AG04449 (cell line): ENCODE results near the gene KIF12.

Experiments
- CTCF ChIA-PET: fragments of 350-600 bp; formaldehyde crosslinking; extraction: SDS; loops from one replicate; lab custom pipeline; 2021; ENCODE audit warnings: antibody characterized with exemption; lab: Yijun Ruan, JAX
- POLR2A ChIA-PET: fragments of 400-600, 350-600 bp; formaldehyde crosslinking; extraction: SDS; loops from one replicate; lab custom pipeline; 2020; ENCODE audit warnings: antibody characterized with exemption, inconsistent platforms; lab: Yijun Ruan, JAX
- DNase-seq: peaks from one replicate; pipeline ENCODE4 v3.0.0-alpha.2; 2010; ENCODE audit warnings: low read depth, low spot score
- H3K4me3 ChIP-seq: 2 replicates; pipeline ENCODE4 v1.5.1; 2011; ENCODE audit warnings: low read depth, mild to moderate bottlenecking, control low read depth, low read length
- TF ChIP-seq, protein P1 (sequence below): IDR thresholded peaks from one replicate; pipeline ENCODE4 v1.5.1; 2011; ENCODE audit warnings: mild to moderate bottlenecking, moderate library complexity, low read length, control low read depth, inconsistent platforms; ENCODE audit not compliant: insufficient read depth; ENCODE audit errors: missing control alignments

Gene KIF12

DNA sequence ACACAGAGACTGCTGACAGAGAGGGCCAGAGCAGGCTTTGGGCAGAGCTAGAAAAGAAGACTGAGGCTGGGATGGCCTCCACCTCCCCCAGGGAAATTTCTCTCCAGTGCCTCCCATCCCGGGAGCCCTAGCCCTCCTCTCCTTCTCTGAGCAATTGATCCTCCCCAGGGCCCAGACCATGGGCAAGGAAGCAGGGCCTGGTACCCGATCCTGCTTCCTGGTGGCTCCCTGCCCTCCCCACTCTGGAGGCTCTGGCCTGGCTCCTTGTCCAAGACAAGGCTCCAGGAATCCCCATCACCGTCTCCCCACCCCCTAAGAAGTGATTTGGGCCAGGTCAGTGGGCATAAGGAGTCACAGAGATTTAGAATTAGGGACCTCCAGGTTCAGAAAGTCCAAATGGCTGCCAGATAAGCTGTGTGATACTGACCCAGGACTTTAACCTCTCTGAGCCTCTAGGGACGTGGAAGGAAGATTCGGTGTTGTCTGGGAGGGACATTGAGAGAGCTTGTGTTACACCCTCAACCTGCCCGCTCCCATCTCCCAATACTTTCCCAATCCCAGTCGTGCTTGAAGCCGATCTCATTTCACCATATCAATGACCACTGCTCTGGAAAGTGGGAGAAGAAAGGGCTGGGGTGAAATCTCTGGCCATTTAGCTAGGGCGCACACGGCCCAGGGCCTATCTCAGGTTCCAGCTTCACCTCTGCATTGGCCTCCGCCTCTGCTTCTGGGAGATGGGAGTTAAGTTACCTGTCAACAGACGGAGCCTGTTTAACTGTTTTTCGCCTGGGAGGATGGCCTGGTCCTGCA is 25.8 kb upstream of the KIF12 start:
- ChIA-PET POLR2A (no interaction called here), CTCF (interaction anchor here (1.0 to 2.4 kb wide), 2 partner anchors 18 to 22 kb away, joined by 3 to 8 read pairs; no protein-coding TSS in a partner anchor)
- TF ChIP-seq, protein P1, sequence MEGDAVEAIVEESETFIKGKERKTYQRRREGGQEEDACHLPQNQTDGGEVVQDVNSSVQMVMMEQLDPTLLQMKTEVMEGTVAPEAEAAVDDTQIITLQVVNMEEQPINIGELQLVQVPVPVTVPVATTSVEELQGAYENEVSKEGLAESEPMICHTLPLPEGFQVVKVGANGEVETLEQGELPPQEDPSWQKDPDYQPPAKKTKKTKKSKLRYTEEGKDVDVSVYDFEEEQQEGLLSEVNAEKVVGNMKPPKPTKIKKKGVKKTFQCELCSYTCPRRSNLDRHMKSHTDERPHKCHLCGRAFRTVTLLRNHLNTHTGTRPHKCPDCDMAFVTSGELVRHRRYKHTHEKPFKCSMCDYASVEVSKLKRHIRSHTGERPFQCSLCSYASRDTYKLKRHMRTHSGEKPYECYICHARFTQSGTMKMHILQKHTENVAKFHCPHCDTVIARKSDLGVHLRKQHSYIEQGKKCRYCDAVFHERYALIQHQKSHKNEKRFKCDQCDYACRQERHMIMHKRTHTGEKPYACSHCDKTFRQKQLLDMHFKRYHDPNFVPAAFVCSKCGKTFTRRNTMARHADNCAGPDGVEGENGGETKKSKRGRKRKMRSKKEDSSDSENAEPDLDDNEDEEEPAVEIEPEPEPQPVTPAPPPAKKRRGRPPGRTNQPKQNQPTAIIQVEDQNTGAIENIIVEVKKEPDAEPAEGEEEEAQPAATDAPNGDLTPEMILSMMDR: no peak
- no peak for DNase-seq
- H3K4me3 ChIP-seq: no peak overlapping the region

DNA sequence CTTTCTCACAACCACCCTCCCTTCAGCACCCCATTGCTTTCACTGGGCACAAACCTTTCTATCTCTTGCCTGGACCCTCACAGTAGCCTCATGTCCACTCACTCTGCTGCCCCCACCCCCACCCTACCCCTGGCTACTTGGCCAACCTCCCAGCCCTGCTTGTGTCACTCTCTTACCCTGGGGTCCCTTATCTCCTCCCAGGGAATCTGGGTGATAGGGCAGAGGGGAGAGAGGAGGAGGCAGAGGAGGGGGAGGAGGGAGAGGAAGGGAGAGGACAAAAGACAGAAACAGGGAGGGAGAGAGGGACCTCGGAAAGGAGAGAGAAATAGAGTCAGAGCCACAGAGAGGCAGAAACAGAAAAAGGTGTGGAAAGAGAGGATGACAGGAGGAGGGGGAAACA is 25.0 kb upstream of the KIF12 start:
- ChIA-PET POLR2A (no interaction called here), CTCF (interaction anchor here (1.0 to 2.9 kb wide), 2 partner anchors 23 to 167 kb away, joined by 3 to 11 read pairs; no protein-coding TSS in a partner anchor)
- TF ChIP-seq, protein P1: no peak

DNA sequence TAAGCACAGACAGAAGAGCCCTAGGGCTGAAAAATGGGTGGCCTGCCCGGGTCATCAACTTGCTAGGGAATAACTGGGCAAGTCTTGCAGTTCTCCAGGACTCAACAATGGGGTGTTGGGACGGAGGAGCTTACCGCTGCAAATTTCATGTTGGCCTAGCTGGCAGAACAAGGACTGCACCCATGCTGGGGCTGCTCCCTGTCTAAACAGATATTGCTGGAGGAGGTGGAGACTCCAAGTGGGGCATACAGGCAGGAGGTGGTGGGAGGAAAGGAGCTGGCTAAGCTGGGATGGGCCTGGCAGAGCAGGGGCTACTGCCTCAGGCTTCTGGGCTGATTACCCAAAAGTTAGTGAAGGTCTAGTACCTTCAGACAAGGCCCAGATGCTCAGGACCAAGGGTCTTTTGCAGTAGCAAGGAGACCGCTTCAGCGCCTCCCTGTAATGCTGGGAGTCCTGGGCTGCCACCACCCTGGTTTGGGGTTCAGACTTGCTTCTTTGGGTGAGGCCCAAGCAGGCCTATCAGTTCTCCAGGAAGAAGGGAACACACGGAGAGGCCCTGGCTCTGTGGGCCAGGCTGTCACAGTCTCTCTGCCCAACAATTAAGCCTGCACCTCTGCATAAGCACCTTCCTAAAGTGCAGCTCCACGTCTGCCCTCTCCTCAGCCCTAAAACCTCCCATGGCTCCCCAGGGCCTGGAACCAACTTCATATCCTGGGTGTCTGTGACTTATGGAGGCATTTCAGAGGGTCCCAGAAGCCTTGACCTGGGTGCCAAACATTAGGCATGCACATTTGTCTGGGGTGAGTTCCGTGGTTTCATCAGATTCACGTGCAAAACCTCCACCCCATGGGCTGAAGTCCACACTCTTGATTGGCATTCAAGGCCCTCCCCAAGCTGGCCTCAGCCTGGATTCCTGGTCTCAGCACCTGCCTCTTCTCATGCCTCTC is 24.2 kb upstream of the KIF12 start:
- POLR2A ChIA-PET: no interaction called here
- TF ChIP-seq, protein P1: no peak
- DNase-seq: no peak
- no peak overlapping the region for H3K4me3 ChIP-seq
- CTCF ChIA-PET: interaction anchor here (1.4 to 2.9 kb wide), 3 partner anchors 14 to 181 kb away, joined by 3 to 27 read pairs (median 11); no protein-coding TSS in a partner anchor

More for the DNA sequence above, 25.0 kb upstream of the KIF12 start:
- no peak overlapping the region for H3K4me3 ChIP-seq
- no peak for DNase-seq

DNA sequence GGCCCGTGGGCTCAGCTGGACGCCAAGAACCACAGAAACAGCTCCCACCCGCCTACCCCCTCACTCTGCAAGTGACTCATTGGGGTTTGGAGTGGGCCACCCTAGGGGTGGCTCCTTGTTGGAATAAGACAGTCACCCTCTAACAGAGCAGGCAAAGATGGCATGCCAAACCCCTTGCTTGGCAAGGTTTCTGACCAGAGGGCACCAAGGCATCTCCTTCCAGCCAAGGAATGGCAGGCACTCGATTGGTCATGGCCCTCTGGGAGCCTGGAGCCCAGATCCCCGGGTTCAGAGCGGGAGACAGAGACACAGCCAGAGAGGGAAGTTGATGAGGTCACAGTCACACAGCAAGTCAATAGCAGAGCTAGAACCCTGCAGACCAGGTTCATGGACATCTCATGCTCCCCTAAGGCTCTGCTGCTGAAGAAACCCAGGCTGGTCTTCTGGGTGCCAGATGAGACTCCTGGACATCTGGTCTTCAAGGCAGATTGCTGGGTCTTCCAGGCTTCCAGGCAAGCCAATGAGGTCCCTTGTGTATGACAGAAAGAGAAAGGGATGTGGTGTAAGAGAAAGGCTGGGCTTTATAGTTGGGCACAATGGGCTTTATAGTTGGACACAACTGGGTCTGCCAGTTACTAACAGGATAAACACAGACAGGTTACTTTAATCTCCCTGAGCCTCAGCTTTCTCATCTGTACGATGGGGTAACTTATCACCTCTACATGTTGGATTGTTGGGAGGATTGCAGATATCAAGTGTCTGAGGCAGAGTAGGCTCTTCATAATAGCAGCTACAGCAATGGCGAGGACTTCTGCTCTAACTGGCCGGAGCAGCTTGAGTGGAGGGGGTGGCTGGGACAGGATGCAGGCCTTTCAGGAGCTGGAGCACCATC is 23.3 kb upstream of the KIF12 start:
- CTCF ChIA-PET: interaction anchor here (1.1 to 2.9 kb wide), 5 partner anchors 13 to 182 kb away, joined by 3 to 27 read pairs (median 4); partner anchors contain the start of gene COL27A1
- DNase-seq: no peak
- POLR2A ChIA-PET: interaction anchor here (0.5 to 0.6 kb wide), 2 partner anchors 11 to 233 kb away, joined by 3 to 4 read pairs; no protein-coding TSS in a partner anchor
- no peak overlapping the region for H3K4me3 ChIP-seq
- TF ChIP-seq, protein P1: no peak

DNA sequence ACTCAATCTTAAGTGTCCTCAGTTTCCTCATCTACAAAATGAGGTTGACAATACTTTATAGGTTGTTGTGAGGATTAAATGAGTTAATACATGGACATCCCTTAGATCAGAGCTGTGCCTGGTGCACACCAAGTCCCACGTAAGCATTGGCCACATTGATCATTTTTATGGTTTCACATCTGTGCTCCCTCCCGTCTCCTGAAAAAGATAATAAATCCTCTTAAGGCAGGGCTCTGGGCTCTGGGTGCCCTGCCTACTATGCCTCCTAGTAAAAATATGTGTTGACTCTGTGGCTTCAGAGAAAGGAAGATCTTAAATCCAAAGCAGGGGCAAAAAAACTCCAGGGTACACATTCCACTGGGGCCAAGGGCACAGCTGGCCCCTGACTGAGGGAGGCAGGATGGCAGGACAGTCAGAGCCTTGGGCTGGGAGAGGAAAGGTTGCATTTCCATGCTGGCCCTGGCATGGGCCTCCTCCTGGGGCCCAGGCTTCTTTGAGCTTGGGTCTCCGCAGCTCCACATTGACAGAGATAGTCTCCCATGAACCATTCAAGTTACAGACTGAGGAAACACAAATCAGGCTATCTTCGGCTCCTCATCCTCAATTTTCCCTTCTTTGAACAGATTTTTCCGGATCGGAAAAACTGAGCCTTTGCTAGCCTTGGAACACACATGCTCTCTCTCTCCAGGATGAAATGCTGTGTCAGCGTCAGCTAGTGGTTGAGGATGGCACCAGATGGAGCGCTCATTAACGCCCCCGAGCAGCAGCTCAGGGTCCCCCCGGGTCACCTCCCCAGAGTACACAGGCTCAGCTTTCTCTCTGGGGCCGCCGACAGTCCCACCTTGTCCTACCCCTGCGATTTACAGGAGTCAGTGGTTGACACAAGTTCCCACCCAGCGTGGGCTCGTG is 22.4 kb upstream of the KIF12 start:
- no peak for DNase-seq
- CTCF ChIA-PET: interaction anchor here (1.0 to 2.9 kb wide), 5 partner anchors 12 to 169 kb away, joined by 3 to 27 read pairs (median 4); partner anchors contain the start of gene COL27A1
- TF ChIP-seq, protein P1: no peak
- POLR2A ChIA-PET: interaction anchor here (0.5 to 0.6 kb wide), 2 partner anchors 10 to 234 kb away, joined by 3 to 4 read pairs; no protein-coding TSS in a partner anchor
- H3K4me3 ChIP-seq: no peak overlapping the region
